Kasumi-1 (cell line): ENCODE measurements around the gene BTG2.

Experiments used
- DNase-seq, 2 experiments: peaks; one replicate each; lab custom pipeline; 2025; lab: John Stamatoyannopoulos, UW

BTG2 gene

GRCh38 chr1:203342192-203342940 lies 37.0 kb downstream of the BTG2 start:
- DNase-seq = peak; percentile 33 to 44

GRCh38 chr1:203343956-203344754 lies 38.8 kb downstream of the BTG2 start:
- no peak for DNase-seq

- DNase-seq = no peak
Observed at GRCh38 chr1:203346060-203346768, 40.9 kb downstream of the BTG2 start.

GRCh38 chr1:203346769-203347102 lies 41.4 kb downstream of the BTG2 start:
- DNase-seq = no peak

- no peak for DNase-seq
Observed at GRCh38 chr1:203349166-203349565, 43.8 kb downstream of the BTG2 start.

GRCh38 chr1:203349773-203350524 lies 44.6 kb downstream of the BTG2 start:
- no peak for DNase-seq

- peak in 1 of 2 experiments; percentile 1 for DNase-seq
Observed at GRCh38 chr1:203351037-203351625, 45.8 kb downstream of the BTG2 start, which contains the start of gene FMOD. Gene FMOD (minus strand): TSS chr1:203351122. CDS start chr1:203348270, 2,852 bp downstream.

GRCh38 chr1:203353486-203353885 lies 48.2 kb downstream of the BTG2 start:
- DNase-seq = no peak

- DNase-seq = no peak
Observed at GRCh38 chr1:203354246-203354645, 48.9 kb downstream of the BTG2 start.

- DNase-seq = no peak
Observed at GRCh38 chr1:203359010-203359571, 53.8 kb downstream of the BTG2 start.
